ENCODE measurements around the gene LNP1. TPM values are rescaled to one million over a fixed set of nuclear protein-coding genes. Genes with fewer than 3 reads are reported as not detected.

The LNP1 gene
- total RNA-seq, 1 experiment from 2014 or later = 1.2 TPM

DNA sequence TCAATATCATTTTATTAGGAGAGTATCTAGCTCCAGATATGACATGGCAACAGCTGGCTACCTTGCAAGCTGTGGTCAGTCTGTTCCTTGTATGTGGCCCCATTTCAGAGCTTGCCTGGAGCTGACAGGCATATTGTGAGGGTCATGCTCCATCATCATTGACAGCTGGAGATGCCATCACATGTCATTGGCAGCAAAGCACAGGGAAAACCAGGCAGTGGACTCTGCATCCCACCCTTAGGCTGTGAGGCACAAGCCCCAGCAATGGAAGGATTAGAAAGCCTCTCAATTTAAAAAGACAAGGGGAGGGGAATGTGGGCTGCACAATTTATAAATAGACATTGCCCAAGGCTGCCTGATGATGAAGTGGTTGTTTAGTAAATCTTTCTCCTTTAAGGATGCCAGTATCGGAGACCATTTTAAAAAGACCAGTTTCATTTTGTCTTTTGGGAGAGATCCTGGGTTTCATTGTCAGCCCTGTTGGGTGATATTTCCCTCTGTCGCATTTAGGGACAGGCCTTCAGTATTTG lies 27.9 kb downstream of the LNP1 start:
- ChIA-PET POLR2A (interaction anchor here (1.0 to 1.5 kb wide), 2 partner anchors 21 to 28 kb away, joined by 3 to 5 read pairs; partner anchors contain the start of genes LNP1 and TOMM70), CTCF (interaction anchor here (1.1 to 1.2 kb wide), 2 partner anchors 11 kb away, joined by 3 read pairs; no protein-coding TSS in a partner anchor)
- no TSS peak for BruUV-seq (replicated peaks)
- Mint-ChIP-seq H3K27me3 (ENCODE audit: insufficient read depth, unreplicated experiment) (no peaks in the 10 kb centered on the region), H3K27ac (ENCODE audit: low read depth, unreplicated experiment) (no peak overlapping the region), H3K36me3 (ENCODE audit: insufficient read depth, unreplicated experiment) (no peaks in the 10 kb centered on the region), H3K4me3 (ENCODE audit: unreplicated experiment) (no peak overlapping the region), H3K9me3 (ENCODE audit: unreplicated experiment) (no peaks in the 10 kb centered on the region), H3K4me1 (ENCODE audit: insufficient read depth, unreplicated experiment) (peaks cover 4% of the 10 kb centered on the region)
- DNase-seq (ENCODE audit: unreplicated experiment) = no peak
- TF ChIP-seq, protein P1, sequence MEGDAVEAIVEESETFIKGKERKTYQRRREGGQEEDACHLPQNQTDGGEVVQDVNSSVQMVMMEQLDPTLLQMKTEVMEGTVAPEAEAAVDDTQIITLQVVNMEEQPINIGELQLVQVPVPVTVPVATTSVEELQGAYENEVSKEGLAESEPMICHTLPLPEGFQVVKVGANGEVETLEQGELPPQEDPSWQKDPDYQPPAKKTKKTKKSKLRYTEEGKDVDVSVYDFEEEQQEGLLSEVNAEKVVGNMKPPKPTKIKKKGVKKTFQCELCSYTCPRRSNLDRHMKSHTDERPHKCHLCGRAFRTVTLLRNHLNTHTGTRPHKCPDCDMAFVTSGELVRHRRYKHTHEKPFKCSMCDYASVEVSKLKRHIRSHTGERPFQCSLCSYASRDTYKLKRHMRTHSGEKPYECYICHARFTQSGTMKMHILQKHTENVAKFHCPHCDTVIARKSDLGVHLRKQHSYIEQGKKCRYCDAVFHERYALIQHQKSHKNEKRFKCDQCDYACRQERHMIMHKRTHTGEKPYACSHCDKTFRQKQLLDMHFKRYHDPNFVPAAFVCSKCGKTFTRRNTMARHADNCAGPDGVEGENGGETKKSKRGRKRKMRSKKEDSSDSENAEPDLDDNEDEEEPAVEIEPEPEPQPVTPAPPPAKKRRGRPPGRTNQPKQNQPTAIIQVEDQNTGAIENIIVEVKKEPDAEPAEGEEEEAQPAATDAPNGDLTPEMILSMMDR (IDR thresholded peaks at IDR 0.05; ENCODE audit: unreplicated experiment) = no peak
- intact Hi-C loops (cut with micrococcal nuclease) = no loop called here

DNA sequence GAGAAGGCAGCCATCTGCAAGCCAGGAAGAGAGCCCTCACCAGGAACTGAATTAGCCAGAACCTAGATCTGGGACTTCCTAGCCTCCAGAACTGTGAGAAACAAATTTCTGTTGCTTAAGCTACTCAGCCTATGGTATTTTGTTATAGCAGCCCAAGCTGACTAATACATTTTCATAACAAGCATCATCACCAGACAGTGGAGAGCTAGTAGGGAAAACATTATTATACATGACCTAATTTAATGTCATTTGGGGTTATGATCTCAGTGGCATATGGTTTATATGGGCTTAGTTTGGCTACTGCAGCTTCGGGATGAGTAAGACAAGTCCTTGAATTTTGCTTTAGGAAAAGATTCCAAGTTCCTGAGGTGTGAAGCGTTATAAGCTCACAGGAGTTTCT lies 35.6 kb downstream of the LNP1 start:
- Mint-ChIP-seq H3K27me3 (ENCODE audit: insufficient read depth, unreplicated experiment) (no peaks in the 10 kb centered on the region), H3K4me3 (ENCODE audit: unreplicated experiment) (no peak overlapping the region), H3K9me3 (ENCODE audit: unreplicated experiment) (no peaks in the 10 kb centered on the region), H3K27ac (ENCODE audit: low read depth, unreplicated experiment) (no peak overlapping the region), H3K36me3 (ENCODE audit: insufficient read depth, unreplicated experiment) (no peaks in the 10 kb centered on the region), H3K4me1 (ENCODE audit: insufficient read depth, unreplicated experiment) (no peaks in the 10 kb centered on the region)
- no peak for DNase-seq (ENCODE audit: unreplicated experiment)
- ChIA-PET POLR2A (interaction anchor here (1.2 kb wide), 1 partner anchor 36 kb away, joined by 6 read pairs; the partner anchor contains the start of genes LNP1 and TOMM70), CTCF (interaction anchor here (0.7 to 1.5 kb wide), 3 partner anchors 13 to 153 kb away, joined by 3 read pairs; no protein-coding TSS in a partner anchor)
- BruUV-seq (replicated peaks) = no TSS peak
- TF ChIP-seq, protein P1 (IDR thresholded peaks at IDR 0.05; ENCODE audit: unreplicated experiment) = no peak
- intact Hi-C loops (cut with micrococcal nuclease) = no loop called here

GRCh38 chr3:100437721-100438622 lies 36.6 kb downstream of the LNP1 start:
- no peaks in the 10 kb centered on the region for H3K9me3 Mint-ChIP-seq (ENCODE audit: unreplicated experiment)
- H3K27ac Mint-ChIP-seq (ENCODE audit: low read depth, unreplicated experiment) = no peak overlapping the region
- no peaks in the 10 kb centered on the region for H3K36me3 Mint-ChIP-seq (ENCODE audit: insufficient read depth, unreplicated experiment)
- TF ChIP-seq, protein P1 (IDR thresholded peaks at IDR 0.05; ENCODE audit: unreplicated experiment) = no peak
- no peaks in the 10 kb centered on the region for H3K4me1 Mint-ChIP-seq (ENCODE audit: insufficient read depth, unreplicated experiment)
- ChIA-PET POLR2A (interaction anchor here (0.6 kb wide), 1 partner anchor 160 kb away, joined by 4 read pairs; no protein-coding TSS in a partner anchor), CTCF (interaction anchor here (0.7 to 1.5 kb wide), 4 partner anchors 11 to 152 kb away, joined by 3 read pairs; no protein-coding TSS in a partner anchor)
- no peaks in the 10 kb centered on the region for H3K27me3 Mint-ChIP-seq (ENCODE audit: insufficient read depth, unreplicated experiment)
- no peak for DNase-seq (ENCODE audit: unreplicated experiment)
- H3K4me3 Mint-ChIP-seq (ENCODE audit: unreplicated experiment) = no peak overlapping the region
- intact Hi-C loops (cut with micrococcal nuclease) = no loop called here
- no TSS peak for BruUV-seq (replicated peaks)

- H3K4me3 Mint-ChIP-seq (ENCODE audit: unreplicated experiment) = no peak overlapping the region
- ChIA-PET CTCF (interaction anchor here (0.7 to 1.2 kb wide), 2 partner anchors 13 to 24 kb away, joined by 3 read pairs; no protein-coding TSS in a partner anchor), POLR2A (no interaction called here)
- no peak for DNase-seq (ENCODE audit: unreplicated experiment)
- no peaks in the 10 kb centered on the region for H3K27me3 Mint-ChIP-seq (ENCODE audit: insufficient read depth, unreplicated experiment)
- H3K36me3 Mint-ChIP-seq (ENCODE audit: insufficient read depth, unreplicated experiment) = no peaks in the 10 kb centered on the region
- intact Hi-C loops (cut with micrococcal nuclease) = no loop called here
- H3K9me3 Mint-ChIP-seq (ENCODE audit: unreplicated experiment) = no peaks in the 10 kb centered on the region
- TF ChIP-seq, protein P1 (IDR thresholded peaks at IDR 0.05; ENCODE audit: unreplicated experiment) = no peak
- BruUV-seq (replicated peaks) = no TSS peak
- H3K27ac Mint-ChIP-seq (ENCODE audit: low read depth, unreplicated experiment) = no peak overlapping the region
- no peaks in the 10 kb centered on the region for H3K4me1 Mint-ChIP-seq (ENCODE audit: insufficient read depth, unreplicated experiment)
These were observed 37.3 kb downstream of the LNP1 start for GRCh38 chr3:100438623-100438974.
